K562 (cell line): ENCODE data around the gene TMEM45A. TPM values are rescaled to one million over a fixed set of nuclear protein-coding genes. Genes with fewer than 3 reads are reported as not detected.

ENCODE experiments used
- ATAC-seq: fragments of 200-7000 bp; cut with Tn5 transposase; 3 replicates; pipeline ENCODE4 v1.9.1; 2020; ENCODE audit warnings: moderate library complexity
- BruUV-seq: library from RNA; stranded (reverse); fragments of 400-500 nt; replicated peaks from 2 replicates; lab custom pipeline; 2021; lab: Mats Ljungman, UMichigan
- CTCF ChIA-PET: fragments of 300-600 bp; formaldehyde crosslinking; extraction: SDS; loops from one replicate; lab custom pipeline; 2021; ENCODE audit warnings: low intra/inter-chr PET ratio; lab: Yijun Ruan, JAX
- POLR2A ChIA-PET: fragments of 300-600, 350-650 bp; sonication (Branson Sonifier 250); formaldehyde crosslinking; extraction: SDS; loops from one replicate; lab custom pipeline; 2021; ENCODE audit warnings: antibody characterized with exemption, inconsistent platforms; lab: Yijun Ruan, JAX
- DNase-seq, 4 experiments: peaks; one replicate each; pipeline versions ENCODE4 v3.0.0 to v3.0.0-alpha.2; 2011 to 2018; ENCODE audit warnings: low spot score in 3 of 4, mixed read lengths in 3 of 4; ENCODE audit errors: extremely low read depth in 1 of 4
- FAIRE-seq: peaks from 2 replicates; lab custom pipeline; 2011; peaks lifted over from hg19 to GRCh38; lab: Jason Lieb, UNC
- H2AFZ ChIP-seq: 2 replicates; pipeline ENCODE4 v1.6.0; 2011; ENCODE audit warnings: low read depth, low read length, control low read depth, inconsistent platforms
- H3K27ac ChIP-seq: fragments of 200-600 bp; 3 replicates; pipeline ENCODE4 v1.8.0; 2011; ENCODE audit warnings: low read depth, mild to moderate bottlenecking, control low read depth, inconsistent platforms, low read length, moderate library complexity, mixed read lengths; ENCODE audit errors: extremely low read depth
- H3K27me3 ChIP-seq, 2 experiments: fragments of 300-600 bp in 1 of 2; 2 replicates in 1 of 2; 3 replicates in 1 of 2; pipeline versions ENCODE4 v1.6.0 to v1.8.0; 2011; ENCODE audit warnings: inconsistent platforms in 2 of 2, low read length in 2 of 2, mild to moderate bottlenecking in 1 of 2, mixed read lengths in 1 of 2, moderate library complexity in 1 of 2; ENCODE audit not compliant: control insufficient read depth in 2 of 2, insufficient read depth in 2 of 2
- H3K36me3 ChIP-seq: fragments of 300-600 bp; 3 replicates; pipeline ENCODE4 v1.8.0; 2011; ENCODE audit warnings: mild to moderate bottlenecking, low read length, inconsistent platforms; ENCODE audit not compliant: control insufficient read depth, insufficient read depth
- H3K4me1 ChIP-seq, 2 experiments: fragments of 200-600 bp in 1 of 2; replicated peaks in 1 of 2; 2 replicates in 1 of 2; 3 replicates in 1 of 2; pipeline versions ENCODE4 v1.5.1 to v1.8.0; 2011; ENCODE audit warnings: inconsistent platforms in 2 of 2, low read length in 2 of 2, mild to moderate bottlenecking in 1 of 2, mixed read lengths in 1 of 2, moderate library complexity in 1 of 2; ENCODE audit not compliant: control insufficient read depth in 2 of 2, insufficient read depth in 2 of 2
- H3K4me2 ChIP-seq: 2 replicates; pipeline ENCODE4 v1.6.1; 2011; ENCODE audit warnings: low read length, control low read depth, inconsistent platforms, mixed read lengths; ENCODE audit not compliant: insufficient read depth
- H3K4me3 ChIP-seq: fragments of 200-600 bp; sonication (generic), shearing (Covaris generic); 2 replicates; pipeline ENCODE4 v1.5.1; 2016; ENCODE audit warnings: control low read depth, inconsistent platforms
- H3K79me2 ChIP-seq: fragments of 200-600 bp; 3 replicates; pipeline ENCODE4 v1.8.0; 2011; ENCODE audit warnings: low read length, inconsistent platforms; ENCODE audit not compliant: control insufficient read depth, insufficient read depth
- H3K9ac ChIP-seq, 2 experiments: 2 replicates each; pipeline versions ENCODE4 v1.6.0 to v1.6.1; 2011; ENCODE audit warnings: low read depth in 2 of 2, low read length in 2 of 2, control low read depth in 1 of 2, inconsistent platforms in 1 of 2, mild to moderate bottlenecking in 1 of 2, mixed read lengths in 1 of 2; ENCODE audit not compliant: insufficient read depth in 1 of 2
- H3K9me1 ChIP-seq: one replicate; pipeline ENCODE4 v1.6.0; 2011; ENCODE audit warnings: inconsistent platforms, mild to moderate bottlenecking, low read length, moderate library complexity; ENCODE audit not compliant: control insufficient read depth, insufficient read depth
- H3K9me3 ChIP-seq: replicated peaks from 2 replicates; pipeline ENCODE4 v1.5.1; 2011; ENCODE audit warnings: low read depth, low read length, inconsistent platforms; ENCODE audit not compliant: control insufficient read depth, insufficient read depth
- H4K20me1 ChIP-seq: replicated peaks from 2 replicates; pipeline ENCODE4 v1.6.1; 2011; ENCODE audit warnings: low read length, inconsistent platforms, mixed read lengths; ENCODE audit not compliant: control insufficient read depth, insufficient read depth
- FOSL1 ChIP-seq: fragments of 200-800 bp; sonication (Bioruptor generic); conservative IDR thresholded peaks from 2 replicates; pipeline ENCODE4 v1.6.1; 2016; ENCODE audit warnings: missing genetic modification characterization, missing compliant biosample characterization
- ZNF766 ChIP-seq: fragments of 200-800 bp; sonication (Bioruptor generic); conservative IDR thresholded peaks from 2 replicates; pipeline ENCODE4 v1.6.1; 2016; ENCODE audit warnings: missing genetic modification characterization, missing compliant biosample characterization
- ZNF780A ChIP-seq: fragments of 250-450 bp; sonication (Bioruptor Pico); IDR thresholded peaks from 2 replicates; pipeline ENCODE4 v1.5.0; 2021; ENCODE audit warnings: mild to moderate bottlenecking
- WGBS: fragments of 100-300 bp; shearing (Covaris generic); methylation state at CpG from one replicate; pipeline ENCODE4 v1.1.6; 2016; ENCODE audit warnings: low coverage, mixed read lengths; ENCODE audit not compliant: insufficient coverage; ENCODE audit errors: missing lambda C conversion rate; 5-methylcytosine and 5-hydroxymethylcytosine counted together
- in situ Hi-C: fragments of 300-500 bp; cut with MboI; formaldehyde crosslinking; loops from 4 replicates; pipeline ENCODE4 v1.15.0; 2018; ENCODE audit warnings: inconsistent platforms, mixed read lengths
- intact Hi-C: fragments of 100-400 bp; cut with micrococcal nuclease; formaldehyde crosslinking; loops from 2 replicates; pipeline ENCODE4 v1.14.2; 2022
- polyA plus RNA-seq, 8 experiments: library from polyadenylated mRNA; depleted of rRNA in 4 of 8; stranded (reverse) in 5 of 8; unstranded in 3 of 8; fragments of >200 nt; fragmentation: Nextera tagmentation in 2 of 8; fragmentation: Illumina TruSeq in 1 of 8; extraction: Ambion mirVana in 2 of 8; extraction: Trizol in 1 of 8; gene quantifications; 2 replicates each; pipeline versions ENCODE4 v1.2.1 to v1.2.3, GENCODE V29; 2011 to 2014; ENCODE audit warnings: inconsistent platforms in 1 of 8, missing spikeins in 1 of 8
- total RNA-seq, 7 experiments: library from RNA; depleted of rRNA in 6 of 7; stranded (reverse); fragments of >200 nt in 6 of 7; fragmentation: Illumina TruSeq in 2 of 7; extraction: Trizol in 2 of 7; gene quantifications; 2 replicates each; pipeline versions ENCODE4 v1.2.1 to v1.2.3, GENCODE V29; 2011 to 2021; ENCODE audit warnings: low replicate concordance in 1 of 7
- TF ChIP-seq, protein P1 (sequence below): IDR thresholded peaks from 2 replicates; pipeline ENCODE4 v1.6.1; 2016; ENCODE audit warnings: missing genetic modification characterization, missing compliant biosample characterization

TMEM45A gene
- total and polyA plus RNA-seq, 9 of the 15 experiments (the other 6 are each of a cell fraction or from before 2014, with no cell fraction given) = 0.41 to 4.1 (median 0.95) TPM

- in situ Hi-C loops = no loop called here
- no peaks in the 10 kb centered on the region for H3K27me3 ChIP-seq
- FAIRE-seq (no peak), DNase-seq (no peak), ATAC-seq (no peak)
- ChIA-PET CTCF (no interaction called here), POLR2A (no interaction called here)
- no peak overlapping the region for H3K4me2 ChIP-seq
- H3K9ac ChIP-seq = no peak overlapping the region
- intact Hi-C loops = no loop called here
- no peak overlapping the region for H2AFZ ChIP-seq
- TF ChIP-seq ZNF766 (CRISPR knock-in tag) (no peak), FOSL1 (no peak)
- 4% methylated on average over 2 of the region's 2 CpGs for WGBS
- H3K9me1 ChIP-seq = no peaks in the 10 kb centered on the region
- H4K20me1 ChIP-seq = no peaks in the 10 kb centered on the region
- H3K4me3 ChIP-seq = no peak overlapping the region
- no peaks in the 10 kb centered on the region for H3K79me2 ChIP-seq
- no peak overlapping the region for H3K27ac ChIP-seq
- no peaks in the 10 kb centered on the region for H3K36me3 ChIP-seq
- no peaks in the 10 kb centered on the region for H3K9me3 ChIP-seq
- peaks cover 0 to 2% of the 10 kb centered on the region in 2 experiments; a peak in 1 of 5 replicates for H3K4me1 ChIP-seq
- no TSS peak for BruUV-seq
These were observed 10.2 kb upstream of the TMEM45A start for GRCh38 chr3:100482176-100482575.

GRCh38 chr3:100483529-100483928 lies 8.9 kb upstream of the TMEM45A start:
- no peak for FAIRE-seq
- Histone ChIP-seq H3K27ac (no peak overlapping the region), H3K36me3 (no peaks in the 10 kb centered on the region)
- intact Hi-C loops = no loop called here
- TF ChIP-seq ZNF780A (CRISPR knock-in tag) = no peak
- TF ChIP-seq, protein P1, sequence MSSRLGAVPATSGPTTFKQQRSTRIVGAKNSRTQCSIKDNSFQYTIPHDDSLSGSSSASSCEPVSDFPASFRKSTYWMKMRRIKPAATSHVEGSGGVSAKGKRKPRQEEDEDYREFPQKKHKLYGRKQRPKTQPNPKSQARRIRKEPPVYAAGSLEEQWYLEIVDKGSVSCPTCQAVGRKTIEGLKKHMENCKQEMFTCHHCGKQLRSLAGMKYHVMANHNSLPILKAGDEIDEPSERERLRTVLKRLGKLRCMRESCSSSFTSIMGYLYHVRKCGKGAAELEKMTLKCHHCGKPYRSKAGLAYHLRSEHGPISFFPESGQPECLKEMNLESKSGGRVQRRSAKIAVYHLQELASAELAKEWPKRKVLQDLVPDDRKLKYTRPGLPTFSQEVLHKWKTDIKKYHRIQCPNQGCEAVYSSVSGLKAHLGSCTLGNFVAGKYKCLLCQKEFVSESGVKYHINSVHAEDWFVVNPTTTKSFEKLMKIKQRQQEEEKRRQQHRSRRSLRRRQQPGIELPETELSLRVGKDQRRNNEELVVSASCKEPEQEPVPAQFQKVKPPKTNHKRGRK (tag) = peak; percentile 83
- TF ChIP-seq, all 486 proteins: peak for 1
- H3K27me3 ChIP-seq = no peaks in the 10 kb centered on the region
- H3K9me1 ChIP-seq = no peaks in the 10 kb centered on the region
- no peak overlapping the region for H3K9ac ChIP-seq
- no peak overlapping the region for H2AFZ ChIP-seq
- CTCF ChIA-PET = no interaction called here
- no peak overlapping the region for H3K4me2 ChIP-seq
- no peaks in the 10 kb centered on the region for H4K20me1 ChIP-seq
- no peaks in the 10 kb centered on the region for H3K9me3 ChIP-seq
- ATAC-seq (no peak), DNase-seq (no peak)
- no TSS peak for BruUV-seq
- in situ Hi-C loops = no loop called here
- 0% methylated on average over 1 of the region's 1 CpG for WGBS
- H3K4me3 ChIP-seq = no peak overlapping the region
- no peaks in the 10 kb centered on the region for H3K79me2 ChIP-seq
- H3K4me1 ChIP-seq = peaks cover 0 to 2% of the 10 kb centered on the region in 2 experiments; a peak in 1 of 5 replicates
- POLR2A ChIA-PET = interaction anchor here (0.6 kb wide), 1 partner anchor 1153 kb away, joined by 3 read pairs; no protein-coding TSS in a partner anchor
